PFSK-1 (cell line): ENCODE measurements around the gene CELSR1.

ENCODE experiments used
- POLR2AphosphoS5 ChIP-seq: IDR thresholded peaks from 2 replicates; pipeline ENCODE4 v1.6.1; 2012; ENCODE audit warnings: low read depth, mild to moderate bottlenecking, control low read depth, low read length, moderate library complexity
- REST ChIP-seq, 2 experiments: IDR thresholded peaks; 2 replicates each; pipeline versions ENCODE4 v1.6.1 to v1.8.0; 2011 to 2012; ENCODE audit warnings: low read depth in 2 of 2, low read length in 2 of 2, control low read depth in 1 of 2, inconsistent platforms in 1 of 2, mild to moderate bottlenecking in 1 of 2, moderate library complexity in 1 of 2; ENCODE audit not compliant: insufficient read depth in 1 of 2
- SIN3A ChIP-seq: IDR thresholded peaks from 2 replicates; pipeline ENCODE4 v1.6.1; 2012; ENCODE audit warnings: mild to moderate bottlenecking, low read length, moderate library complexity, borderline replicate concordance; ENCODE audit not compliant: insufficient read depth
- TAF1 ChIP-seq: IDR thresholded peaks from 2 replicates; pipeline ENCODE4 v1.6.1; 2012; ENCODE audit warnings: low read length, control low read depth, borderline replicate concordance; ENCODE audit not compliant: insufficient read depth

- TF ChIP-seq REST (IDR thresholded peaks at IDR 0.05; ENCODE audit: insufficient read depth in 1 of 2, low read depth in 2 of 2, low read length in 2 of 2) (no peak), POLR2AphosphoS5 (no peak), TAF1 (no peak), SIN3A (no peak)
These were observed 134.9 kb downstream of the CELSR1 start for GRCh38 chr22:46402505-46402904.
